ENCODE results near the gene DDX43.
"Not testable (repeated sequence)": the region's sequence is repeated elsewhere in the genome, so short reads cannot be mapped to it uniquely, and the experiment has no call there.

Gene DDX43

GRCh38 chr6:73394577-73395354 lies at the start of gene DDX43:
Gene DDX43 (plus strand): TSS chr6:73394828. CDS start chr6:73394906, 78 bp downstream.
- peak; percentile 8 for DNase-seq (ENCODE audit: low read depth)

- DNase-seq (ENCODE audit: low read depth): no peak
These were observed 46.0 kb upstream of the DDX43 start for GRCh38 chr6:73348550-73349204.

GRCh38 chr6:73349311-73349710 lies 45.3 kb upstream of the DDX43 start:
- no peak for DNase-seq (ENCODE audit: low read depth)

GRCh38 chr6:73353636-73354593 lies 40.7 kb upstream of the DDX43 start, which contains the start of gene DPPA5:
Gene DPPA5 (minus strand): TSS chr6:73354276. CDS start chr6:73354225, 51 bp downstream.
- DNase-seq (ENCODE audit: low read depth): no peak

GRCh38 chr6:73362358-73362757 lies 32.3 kb upstream of the DDX43 start, which contains the start of gene KHDC3L:
Gene KHDC3L (plus strand): TSS chr6:73362658. CDS start chr6:73362730, 72 bp downstream.
- no peak for DNase-seq (ENCODE audit: low read depth)

- DNase-seq (ENCODE audit: low read depth): no peak
These were observed 31.6 kb upstream of the DDX43 start for GRCh38 chr6:73362869-73363536.

- DNase-seq (ENCODE audit: low read depth): no peak
These were observed 31.1 kb upstream of the DDX43 start for GRCh38 chr6:73363537-73363875.

GRCh38 chr6:73364121-73364520 lies 30.5 kb upstream of the DDX43 start:
- DNase-seq (ENCODE audit: low read depth): no peak

- DNase-seq (ENCODE audit: low read depth): no peak
These were observed 30.1 kb upstream of the DDX43 start for GRCh38 chr6:73364549-73364948.

- no peak for DNase-seq (ENCODE audit: low read depth)
These were observed 26.8 kb upstream of the DDX43 start for GRCh38 chr6:73367761-73368355.

GRCh38 chr6:73368675-73369074 lies 26.0 kb upstream of the DDX43 start:
- DNase-seq (ENCODE audit: low read depth): no peak

- DNase-seq (ENCODE audit: low read depth): no peak
These were observed 25.5 kb upstream of the DDX43 start for GRCh38 chr6:73369157-73369556.

GRCh38 chr6:73369563-73369962 lies 25.1 kb upstream of the DDX43 start, which contains the start of gene OOEP:
Gene OOEP (minus strand): TSS chr6:73369897. CDS start chr6:73369792, 105 bp downstream.
- DNase-seq (ENCODE audit: low read depth): no peak

GRCh38 chr6:73371984-73372383 lies 22.6 kb upstream of the DDX43 start:
- no peak for DNase-seq (ENCODE audit: low read depth)

GRCh38 chr6:73372516-73372915 lies 22.1 kb upstream of the DDX43 start:
- DNase-seq (ENCODE audit: low read depth): no peak

GRCh38 chr6:73375216-73375615 lies 19.4 kb upstream of the DDX43 start:
- DNase-seq (ENCODE audit: low read depth): no peak

- no peak for DNase-seq (ENCODE audit: low read depth)
These were observed 17.4 kb upstream of the DDX43 start for GRCh38 chr6:73377225-73377624.

GRCh38 chr6:73381531-73381930 lies 13.1 kb upstream of the DDX43 start:
- DNase-seq (ENCODE audit: low read depth): not testable (repeated sequence)

- DNase-seq (ENCODE audit: low read depth): no peak
These were observed 12.0 kb upstream of the DDX43 start for GRCh38 chr6:73382462-73383113.

- no peak for DNase-seq (ENCODE audit: low read depth)
These were observed 6.2 kb upstream of the DDX43 start for GRCh38 chr6:73388433-73388799.
